ENCODE measurements around the gene EP400. TPM values are rescaled to one million over a fixed set of nuclear protein-coding genes. Genes with fewer than 3 reads are reported as not detected.

The EP400 gene
- total and polyA plus RNA-seq, 2 of the 4 experiments (the other 2 are of a cell fraction), result 4.3 to 11.4 TPM

DNA sequence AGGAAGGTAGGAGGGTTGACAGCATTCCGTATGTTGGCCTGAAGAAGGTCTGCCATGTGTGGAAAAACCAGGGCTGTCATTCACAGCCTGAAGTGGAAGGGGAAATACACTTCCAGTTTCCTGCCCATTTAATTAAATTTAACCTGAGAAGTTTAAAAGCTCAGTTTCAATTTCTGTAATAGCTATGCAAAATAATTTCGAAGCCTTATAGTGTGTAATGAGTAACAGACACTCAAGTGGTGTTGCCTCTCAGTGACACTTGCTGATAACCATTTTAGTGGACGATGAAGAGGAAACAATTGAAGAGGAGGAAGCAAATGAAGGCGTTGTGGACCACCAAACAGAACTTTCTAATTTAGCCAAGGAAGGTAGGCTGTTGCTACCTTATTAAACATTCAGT lies 44.8 kb downstream of the EP400 start:
- H3K18ac ChIP-seq (ENCODE audit: low read depth, low read length), result no peak overlapping the region
- H2BK5ac ChIP-seq (ENCODE audit: low read depth, low read length, poor library complexity, severe bottlenecking), result no peak overlapping the region
- H2BK120ac ChIP-seq (ENCODE audit: low read depth, low read length), result no peak overlapping the region
- no peak overlapping the region for H4K8ac ChIP-seq (ENCODE audit: low read depth in 2 of 2, low read length in 2 of 2)
- H3K27me3 ChIP-seq (ENCODE audit: control insufficient read depth, insufficient read depth, low read length), result no peaks in the 10 kb centered on the region
- H3K27ac ChIP-seq (ENCODE audit: insufficient read depth, low read length), result no peak overlapping the region
- no peak overlapping the region for H3K23ac ChIP-seq (ENCODE audit: low read depth, low read length)
- H3K9ac ChIP-seq (ENCODE audit: low read depth, low read length), result no peak overlapping the region
- ChIA-PET CTCF (no interaction called here), POLR2A (ENCODE audit: unreplicated experiment) (no interaction called here)
- peaks cover 6 to 13% of the 10 kb centered on the region in 2 experiments; a peak in 3 of 4 replicates for H3K79me1 ChIP-seq (ENCODE audit: low read depth in 1 of 2, low read length in 2 of 2)
- ATAC-seq (ENCODE audit: low read depth) (no peak), DNase-seq (no peak)
- no peak overlapping the region for H2AK9ac ChIP-seq (replicated peaks; ENCODE audit: low read depth, low read length, poor library complexity)
- peaks cover 11% of the 10 kb centered on the region; the same call in 1 of the 2 replicates for H3K9me1 ChIP-seq (ENCODE audit: insufficient read depth, low read length)
- no peak overlapping the region for H4K91ac ChIP-seq (ENCODE audit: insufficient read depth, low read depth, low read length)
- no TSS peak for BruUV-seq (replicated peaks)
- no peak overlapping the region for H4K5ac ChIP-seq (ENCODE audit: low read depth, low read length)
- H3K36me3 ChIP-seq (ENCODE audit: control insufficient read depth, insufficient read depth, low read length), result peaks cover 46% of the 10 kb centered on the region
- H3K9me3 ChIP-seq (ENCODE audit: control insufficient read depth, insufficient read depth, low read length), result no peaks in the 10 kb centered on the region
- 100% methylated on average over 1 of the region's 4 CpGs; no CpG with 5 or more reads in 1 of the 2 experiments for WGBS, 2 experiments (ENCODE audit: extremely low coverage in 2 of 2, insufficient read length in 1 of 2)
- H3K4me1 ChIP-seq (ENCODE audit: control insufficient read depth, insufficient read depth, low read length), result no peaks in the 10 kb centered on the region
- no peak overlapping the region for H3K4me3 ChIP-seq (ENCODE audit: insufficient read depth, low read depth, low read length)
- no peak overlapping the region for H2AFZ ChIP-seq (replicated peaks; ENCODE audit: low read length, poor library complexity)
- dilution Hi-C loops (cut with HindIII; ENCODE audit: low sequenced_read_pairs, unreplicated experiment), result no loop called here
- no peak overlapping the region for H3K4me2 ChIP-seq (ENCODE audit: low read depth, low read length)
- no peaks in the 10 kb centered on the region for H4K20me1 ChIP-seq (ENCODE audit: insufficient read depth, low read length)
- intact Hi-C loops (cut with micrococcal nuclease), result no loop called here
- no peak overlapping the region for H3K14ac ChIP-seq (replicated peaks; ENCODE audit: low read depth, low read length)
- H3K4ac ChIP-seq (ENCODE audit: low read depth, low read length), result no peak overlapping the region
- H2BK20ac ChIP-seq (ENCODE audit: low read depth, low read length), result no peak overlapping the region
- in situ Hi-C loops (cut with MboI; ENCODE audit: low sequenced_read_pairs), result no loop called here
- H3K56ac ChIP-seq (ENCODE audit: extremely low read depth, insufficient read depth, low read length), result no peak overlapping the region
- no peak overlapping the region for H2AK5ac ChIP-seq (ENCODE audit: low read depth, low read length)
- TF ChIP-seq MAZ (IDR thresholded peaks at IDR 0.05; ENCODE audit: borderline replicate concordance, low read depth, low read length), result no peak
- no peak for TF ChIP-seq FOS (IDR thresholded peaks at IDR 0.05; ENCODE audit: low read depth, low read length)
- TF ChIP-seq CTCF (conservative IDR thresholded peaks at IDR 0.05; ENCODE audit: low read depth, low read length), result no peak
- TF ChIP-seq, protein P1, sequence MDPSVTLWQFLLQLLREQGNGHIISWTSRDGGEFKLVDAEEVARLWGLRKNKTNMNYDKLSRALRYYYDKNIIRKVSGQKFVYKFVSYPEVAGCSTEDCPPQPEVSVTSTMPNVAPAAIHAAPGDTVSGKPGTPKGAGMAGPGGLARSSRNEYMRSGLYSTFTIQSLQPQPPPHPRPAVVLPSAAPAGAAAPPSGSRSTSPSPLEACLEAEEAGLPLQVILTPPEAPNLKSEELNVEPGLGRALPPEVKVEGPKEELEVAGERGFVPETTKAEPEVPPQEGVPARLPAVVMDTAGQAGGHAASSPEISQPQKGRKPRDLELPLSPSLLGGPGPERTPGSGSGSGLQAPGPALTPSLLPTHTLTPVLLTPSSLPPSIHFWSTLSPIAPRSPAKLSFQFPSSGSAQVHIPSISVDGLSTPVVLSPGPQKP (IDR thresholded peaks at IDR 0.05; ENCODE audit: borderline replicate concordance, low read depth, low read length), result no peak
- TF ChIP-seq SMC3 (IDR thresholded peaks at IDR 0.05; ENCODE audit: low read depth, low read length), result no peak
- TF ChIP-seq RAD21 (IDR thresholded peaks at IDR 0.05; ENCODE audit: low read length), result no peak
- TF ChIP-seq CHD1 (IDR thresholded peaks at IDR 0.05; ENCODE audit: low read depth, low read length), result no peak
- no peak for TF ChIP-seq BHLHE40 (IDR thresholded peaks at IDR 0.05; ENCODE audit: low read depth, low read length)
- no peak for TF ChIP-seq POLR2A (IDR thresholded peaks at IDR 0.05; ENCODE audit: low read depth, low read length)
- TF ChIP-seq MXI1 (IDR thresholded peaks at IDR 0.05; ENCODE audit: borderline replicate concordance, low read depth, low read length), result no peak
- no peak overlapping the region for H2BK15ac ChIP-seq (ENCODE audit: low read depth, low read length)
